ENCODE measurements around the gene RNF34.

DNA sequence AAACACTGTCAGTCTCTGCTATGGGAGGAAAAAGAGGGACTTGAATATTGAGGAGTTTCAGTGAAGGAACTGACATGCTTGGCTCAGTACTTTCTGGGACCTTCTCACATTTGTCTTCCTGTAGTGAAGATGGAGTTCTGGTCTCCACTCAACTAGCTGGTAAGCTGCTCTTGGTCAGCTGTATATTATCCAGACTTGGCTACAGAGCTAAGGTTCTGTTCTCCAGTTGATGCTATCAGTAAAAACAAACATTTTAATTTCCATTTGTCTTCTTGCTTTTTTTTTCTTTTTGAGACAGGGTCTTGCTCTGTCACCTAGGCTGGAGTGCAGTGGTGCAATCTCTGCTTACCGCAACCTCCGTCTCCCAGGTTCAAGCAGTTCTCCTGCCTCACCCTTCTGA is 5.3 kb downstream of the RNF34 start:
- TF ChIP-seq, protein P1, sequence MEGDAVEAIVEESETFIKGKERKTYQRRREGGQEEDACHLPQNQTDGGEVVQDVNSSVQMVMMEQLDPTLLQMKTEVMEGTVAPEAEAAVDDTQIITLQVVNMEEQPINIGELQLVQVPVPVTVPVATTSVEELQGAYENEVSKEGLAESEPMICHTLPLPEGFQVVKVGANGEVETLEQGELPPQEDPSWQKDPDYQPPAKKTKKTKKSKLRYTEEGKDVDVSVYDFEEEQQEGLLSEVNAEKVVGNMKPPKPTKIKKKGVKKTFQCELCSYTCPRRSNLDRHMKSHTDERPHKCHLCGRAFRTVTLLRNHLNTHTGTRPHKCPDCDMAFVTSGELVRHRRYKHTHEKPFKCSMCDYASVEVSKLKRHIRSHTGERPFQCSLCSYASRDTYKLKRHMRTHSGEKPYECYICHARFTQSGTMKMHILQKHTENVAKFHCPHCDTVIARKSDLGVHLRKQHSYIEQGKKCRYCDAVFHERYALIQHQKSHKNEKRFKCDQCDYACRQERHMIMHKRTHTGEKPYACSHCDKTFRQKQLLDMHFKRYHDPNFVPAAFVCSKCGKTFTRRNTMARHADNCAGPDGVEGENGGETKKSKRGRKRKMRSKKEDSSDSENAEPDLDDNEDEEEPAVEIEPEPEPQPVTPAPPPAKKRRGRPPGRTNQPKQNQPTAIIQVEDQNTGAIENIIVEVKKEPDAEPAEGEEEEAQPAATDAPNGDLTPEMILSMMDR (IDR thresholded peaks at IDR 0.05 in 8 of 11, conservative IDR thresholded peaks at IDR 0.05 in 3 of 11), result no peak
- TF ChIP-seq POLR2A (IDR thresholded peaks at IDR 0.05), result no peak

All from spleen (tissue), 7 donors.